ENCODE measurements around the gene KRTAP13-2.

KRTAP13-2 gene

DNA sequence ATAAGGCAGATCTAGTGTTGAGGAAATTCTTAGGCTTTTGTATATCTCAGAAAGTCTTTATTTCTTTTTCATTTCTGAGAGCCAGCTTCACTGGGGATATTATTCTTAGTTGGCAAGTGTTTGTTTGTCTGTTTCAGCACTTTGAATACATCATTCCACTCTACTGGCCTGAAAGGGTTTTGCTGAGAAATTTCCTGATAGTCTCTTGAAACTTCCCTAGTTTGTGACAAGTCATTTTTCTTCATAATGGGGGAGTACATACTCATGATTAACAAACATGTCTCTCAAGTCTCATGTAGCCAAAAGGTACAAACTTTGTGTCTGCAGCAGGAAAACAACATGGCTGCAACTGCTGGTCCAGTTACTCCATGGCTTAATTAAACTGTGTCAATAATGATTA lies 45.7 kb downstream of the KRTAP13-2 start:
- DNase-seq (ENCODE audit: low spot score), result no peak

Measured in NAMALWA (cell line).